GM13977 (cell line): Measurements from ENCODE around the gene MICU1.

ENCODE experiments used
- DNase-seq: peaks from one replicate; pipeline ENCODE4 v3.0.0; 2012; ENCODE audit warnings: low spot score
- in situ Hi-C: fragments of 300-500 bp; cut with MboI; formaldehyde crosslinking; loops from one replicate; pipeline ENCODE4 v1.12.0; 2022; ENCODE audit warnings: low sequenced_read_pairs, low pct_unique_long_range_greater_than_20kb, mixed read lengths, inconsistent platforms; ENCODE audit not compliant: unreplicated experiment
- TF ChIP-seq, protein P1 (sequence below): IDR thresholded peaks from 2 replicates; pipeline ENCODE4 v1.5.1; 2012; ENCODE audit warnings: mild to moderate bottlenecking, control low read depth; ENCODE audit not compliant: insufficient read depth; ENCODE audit errors: extremely low read depth, missing control alignments

The MICU1 gene

DNA sequence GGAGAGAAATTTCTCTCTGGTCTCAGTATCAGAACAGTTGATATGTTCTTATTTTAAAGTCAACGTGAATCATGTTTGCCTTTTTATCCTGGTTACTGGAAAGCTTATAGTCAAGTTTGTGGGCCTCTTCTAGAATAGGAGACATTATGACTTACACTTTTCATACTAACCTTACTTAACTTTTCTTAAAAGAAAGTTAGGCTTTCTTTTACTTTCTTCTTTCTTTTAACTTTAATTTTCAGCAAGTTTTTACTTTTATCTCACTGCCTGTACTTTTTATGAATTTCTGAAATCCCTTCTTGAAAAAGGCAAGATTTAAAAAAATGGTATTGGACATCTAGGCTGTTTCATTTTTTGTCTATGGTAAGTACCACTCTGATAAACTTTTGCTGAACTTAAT, 195.9 kb downstream of the MICU1 start:
- no peak for DNase-seq
- TF ChIP-seq, protein P1, sequence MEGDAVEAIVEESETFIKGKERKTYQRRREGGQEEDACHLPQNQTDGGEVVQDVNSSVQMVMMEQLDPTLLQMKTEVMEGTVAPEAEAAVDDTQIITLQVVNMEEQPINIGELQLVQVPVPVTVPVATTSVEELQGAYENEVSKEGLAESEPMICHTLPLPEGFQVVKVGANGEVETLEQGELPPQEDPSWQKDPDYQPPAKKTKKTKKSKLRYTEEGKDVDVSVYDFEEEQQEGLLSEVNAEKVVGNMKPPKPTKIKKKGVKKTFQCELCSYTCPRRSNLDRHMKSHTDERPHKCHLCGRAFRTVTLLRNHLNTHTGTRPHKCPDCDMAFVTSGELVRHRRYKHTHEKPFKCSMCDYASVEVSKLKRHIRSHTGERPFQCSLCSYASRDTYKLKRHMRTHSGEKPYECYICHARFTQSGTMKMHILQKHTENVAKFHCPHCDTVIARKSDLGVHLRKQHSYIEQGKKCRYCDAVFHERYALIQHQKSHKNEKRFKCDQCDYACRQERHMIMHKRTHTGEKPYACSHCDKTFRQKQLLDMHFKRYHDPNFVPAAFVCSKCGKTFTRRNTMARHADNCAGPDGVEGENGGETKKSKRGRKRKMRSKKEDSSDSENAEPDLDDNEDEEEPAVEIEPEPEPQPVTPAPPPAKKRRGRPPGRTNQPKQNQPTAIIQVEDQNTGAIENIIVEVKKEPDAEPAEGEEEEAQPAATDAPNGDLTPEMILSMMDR, result no peak
- in situ Hi-C loops, result no loop called here

DNA sequence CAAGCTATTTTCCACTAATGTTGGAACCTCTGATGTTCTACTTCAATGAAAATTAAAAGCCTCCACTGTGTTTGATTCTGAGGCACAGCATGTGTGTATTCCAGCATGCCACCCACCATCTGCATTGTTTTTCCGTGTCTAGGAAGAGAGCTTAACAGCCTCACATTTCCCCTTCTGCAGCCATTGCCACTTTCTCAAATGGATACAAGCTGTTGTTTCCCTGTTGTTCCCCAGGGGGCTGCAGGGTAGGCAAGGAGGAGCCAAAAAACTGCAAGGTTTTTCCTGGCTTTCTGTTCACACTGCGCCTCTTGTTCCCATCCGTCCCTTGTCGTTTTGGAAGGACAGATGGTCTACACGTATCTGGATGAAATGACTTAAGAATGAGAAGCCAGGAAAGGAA, 198.9 kb downstream of the MICU1 start:
- in situ Hi-C loops, result no loop called here
- no peak for DNase-seq
- TF ChIP-seq, protein P1, result no peak

DNA sequence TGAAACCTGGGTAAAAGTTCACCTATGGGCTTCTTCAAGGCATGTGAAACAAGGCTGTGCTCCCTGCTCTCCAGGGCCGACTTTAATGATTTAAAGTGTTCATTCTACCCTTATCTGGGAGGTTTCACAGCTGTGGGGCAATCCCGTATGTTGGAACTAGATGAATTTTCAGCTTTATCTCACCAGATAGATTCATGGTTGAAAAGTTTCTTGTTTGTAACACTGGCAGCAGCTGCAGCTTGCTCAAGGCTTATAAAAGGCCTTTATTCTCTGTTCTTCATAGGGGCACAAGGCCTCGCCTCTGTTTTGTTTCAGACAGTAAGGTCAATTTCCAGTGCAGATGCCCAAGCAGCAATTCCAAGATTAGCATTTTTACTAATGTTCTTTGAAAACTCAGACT, 200.7 kb downstream of the MICU1 start:
- TF ChIP-seq, protein P1, result no peak
- no peak for DNase-seq
- in situ Hi-C loops, result no loop called here

DNA sequence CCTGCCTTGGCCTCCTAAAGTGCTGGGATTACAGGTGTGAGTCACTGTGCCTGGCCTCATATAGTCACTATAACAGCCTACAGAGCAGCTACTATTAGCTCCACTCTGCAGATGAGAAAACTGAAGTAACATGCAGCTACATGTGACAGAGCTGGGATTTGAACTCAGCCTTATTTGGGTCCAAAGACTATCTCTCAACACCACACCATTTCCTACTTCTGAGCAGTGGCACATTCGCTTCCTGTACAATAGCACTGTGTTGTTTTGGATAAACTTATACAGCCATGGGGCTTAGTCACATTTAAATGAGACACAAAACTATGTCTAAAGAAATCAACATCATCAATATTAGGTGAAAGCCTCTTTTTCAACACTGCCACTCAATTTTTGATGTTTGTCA, 201.3 kb downstream of the MICU1 start:
- no peak for DNase-seq
- TF ChIP-seq, protein P1, result no peak
- in situ Hi-C loops, result no loop called here

DNA sequence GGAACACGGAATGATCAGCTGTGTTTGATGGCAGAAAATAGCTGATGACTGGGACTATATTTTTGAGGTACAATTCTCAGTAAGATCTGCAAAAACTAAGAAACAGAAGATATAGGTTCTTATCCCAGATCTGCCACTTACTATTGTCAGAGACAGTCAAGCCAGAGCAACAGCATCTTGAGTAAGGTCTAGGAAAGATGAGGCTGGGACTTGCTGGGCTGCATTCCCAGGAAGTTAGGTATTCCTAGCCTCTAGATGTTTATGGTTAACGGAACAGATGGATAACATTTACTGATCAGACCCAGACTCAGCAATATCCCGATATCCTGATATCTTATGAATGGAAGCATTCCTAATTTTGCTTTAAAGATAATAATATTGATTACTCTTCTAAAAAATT, 202.5 kb downstream of the MICU1 start:
- in situ Hi-C loops, result no loop called here
- TF ChIP-seq, protein P1, result no peak
- DNase-seq, result no peak

DNA sequence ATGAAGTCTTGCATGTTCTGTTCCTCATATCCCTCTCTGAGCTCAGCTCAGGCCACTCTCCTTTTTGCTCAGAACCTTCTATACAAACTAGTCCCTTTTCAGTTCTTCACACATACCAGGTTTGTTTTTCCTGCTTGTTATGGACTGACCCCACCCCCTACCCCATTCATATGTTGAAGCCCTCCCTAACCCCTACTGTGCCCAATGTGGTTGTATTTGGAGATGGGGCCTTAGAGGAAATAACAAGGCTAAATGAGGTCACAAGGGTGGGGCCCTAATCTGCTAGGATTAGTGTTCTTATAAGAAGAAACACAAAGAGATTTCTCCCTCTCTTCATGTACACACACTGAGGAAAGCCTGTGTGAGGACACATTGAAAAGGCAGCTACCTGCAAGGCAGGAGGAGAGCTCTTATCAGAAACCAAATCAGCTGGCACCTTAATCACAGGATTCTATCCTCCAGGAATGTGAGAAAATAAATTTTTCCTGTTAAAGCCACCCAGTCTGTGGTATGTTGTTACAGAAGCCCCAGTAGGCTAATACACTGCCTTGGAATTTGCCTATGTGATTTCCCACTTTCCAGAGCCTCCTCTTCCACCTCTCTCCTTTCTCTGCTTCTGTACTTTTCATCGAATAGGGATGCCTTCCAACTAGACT, 203.9 kb downstream of the MICU1 start:
- TF ChIP-seq, protein P1, result no peak
- no peak for DNase-seq
- in situ Hi-C loops, result no loop called here
